Limb (tissue), 2 donors: ENCODE data around the gene NPPC.
"Not testable (repeated sequence)": the region's sequence is repeated elsewhere in the genome, so short reads cannot be mapped to it uniquely, and the experiment has no call there.

Experiments
- DNase-seq, 2 donors: peaks; one replicate each; pipeline ENCODE4 v3.0.0-alpha.2; 2016; ENCODE audit errors: extremely low spot score in 2 of 2

NPPC gene

DNA sequence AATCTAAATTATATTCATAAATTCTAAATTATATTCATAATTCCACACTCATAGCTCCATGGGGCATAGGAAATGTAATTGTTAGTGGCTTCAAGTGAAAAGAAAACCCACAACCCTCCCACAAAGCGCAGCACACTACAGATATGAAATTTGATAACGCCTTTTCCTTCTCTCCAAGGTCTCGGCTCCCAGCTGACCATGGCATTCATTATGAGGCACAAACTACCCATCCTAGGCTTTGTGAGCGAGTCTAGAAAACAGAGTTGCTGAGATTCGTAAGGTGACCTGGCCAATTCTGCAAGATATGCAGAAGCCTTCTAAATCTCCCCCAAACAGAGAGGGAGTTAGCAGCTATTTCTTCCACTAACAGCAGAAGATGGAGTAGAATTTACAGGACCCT lies 5.4 kb downstream of the NPPC start:
- no peak for DNase-seq

DNA sequence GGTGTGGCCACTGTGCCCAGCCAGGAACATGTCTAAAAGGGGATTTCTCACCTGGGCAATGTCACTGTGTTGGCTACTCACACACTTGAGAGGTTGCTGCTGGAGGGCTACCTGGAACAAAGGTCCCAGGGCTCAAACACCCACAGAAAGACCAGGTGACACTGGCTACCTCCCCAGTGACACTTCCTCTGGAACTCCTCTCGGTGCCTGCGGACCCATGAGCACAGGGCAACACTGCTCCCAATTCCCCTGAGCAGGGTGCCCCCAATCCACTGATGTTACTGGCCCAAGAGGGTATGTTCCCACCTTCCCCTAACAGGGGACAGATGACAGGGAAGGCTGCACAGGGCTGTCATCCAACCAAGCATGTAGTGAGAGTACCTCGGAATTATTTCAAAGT lies 5.8 kb downstream of the NPPC start:
- no peak for DNase-seq

DNA sequence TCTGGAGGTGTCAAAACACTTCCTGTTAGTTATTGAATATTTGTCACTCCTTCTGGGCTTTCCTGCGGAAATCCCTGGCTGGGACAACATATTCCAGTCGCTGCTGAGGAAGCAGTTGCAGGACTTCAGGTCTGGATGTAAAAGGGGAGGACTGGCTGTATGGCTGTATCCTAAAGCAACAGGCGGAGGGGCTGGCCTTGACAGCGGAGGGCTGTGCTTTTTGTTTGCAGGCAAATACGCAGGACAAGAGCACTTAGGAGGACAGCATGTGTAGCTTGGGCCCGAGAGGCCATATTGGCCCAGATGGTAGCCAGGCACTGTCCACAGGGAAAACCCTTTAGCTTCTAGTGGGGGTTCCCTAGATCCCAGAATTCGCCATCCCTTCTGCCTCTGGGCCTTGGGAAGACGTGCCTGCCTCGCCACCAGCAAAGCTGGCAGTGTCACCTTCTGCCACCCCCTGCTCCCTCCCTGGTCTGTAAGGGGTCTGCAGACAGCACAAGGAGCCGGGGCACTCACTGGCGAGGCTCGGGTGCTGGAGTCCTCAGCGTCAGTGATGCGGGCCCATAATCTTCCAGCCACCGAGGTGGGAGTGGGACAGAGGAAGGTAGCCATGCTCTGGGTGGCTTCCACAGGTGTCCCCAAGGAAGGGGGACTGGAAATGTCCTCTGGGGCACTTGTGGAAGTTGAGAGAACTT lies 6.7 kb downstream of the NPPC start:
- no peak for DNase-seq

DNA sequence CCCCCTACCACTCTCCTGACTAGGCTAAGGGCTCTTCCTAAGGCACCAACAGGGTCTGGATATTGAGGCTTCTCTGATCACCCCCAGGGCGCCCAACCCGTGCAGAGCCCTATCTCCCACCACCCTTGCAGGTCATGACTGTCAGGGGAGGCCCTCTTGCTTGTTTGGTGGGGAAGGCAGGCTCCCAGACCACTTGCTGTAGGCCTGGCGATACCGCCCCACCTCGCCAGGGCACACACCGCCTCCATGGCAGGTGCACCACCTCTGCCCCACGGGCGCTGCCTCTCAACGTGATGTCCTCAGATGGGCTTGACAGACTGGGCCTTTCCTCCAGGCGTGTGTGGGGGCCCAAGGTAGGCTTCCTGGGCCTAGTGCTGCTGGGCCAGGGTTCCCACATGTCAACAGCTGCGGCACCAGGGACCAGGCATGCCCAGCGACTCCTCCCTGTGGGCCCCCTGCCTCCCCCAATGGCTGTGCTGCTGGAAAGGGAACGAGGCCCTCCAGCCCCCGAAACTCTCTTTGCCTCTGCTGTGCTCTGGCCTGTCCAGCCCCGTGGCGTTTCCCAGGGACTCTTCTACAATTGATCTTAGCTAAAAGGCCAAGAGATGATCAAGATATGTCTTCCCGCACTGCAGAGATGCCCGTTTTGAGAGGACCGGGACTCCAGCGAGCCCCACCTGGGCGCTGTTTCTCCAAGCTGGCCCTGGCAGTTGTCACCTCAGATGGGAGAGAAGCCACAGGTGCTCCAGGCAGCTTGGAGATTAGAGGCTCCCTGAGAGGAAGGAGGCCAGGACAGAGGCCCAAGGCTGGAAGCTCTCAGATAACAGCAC lies 7.5 kb downstream of the NPPC start:
- DNase-seq, result no peak

DNA sequence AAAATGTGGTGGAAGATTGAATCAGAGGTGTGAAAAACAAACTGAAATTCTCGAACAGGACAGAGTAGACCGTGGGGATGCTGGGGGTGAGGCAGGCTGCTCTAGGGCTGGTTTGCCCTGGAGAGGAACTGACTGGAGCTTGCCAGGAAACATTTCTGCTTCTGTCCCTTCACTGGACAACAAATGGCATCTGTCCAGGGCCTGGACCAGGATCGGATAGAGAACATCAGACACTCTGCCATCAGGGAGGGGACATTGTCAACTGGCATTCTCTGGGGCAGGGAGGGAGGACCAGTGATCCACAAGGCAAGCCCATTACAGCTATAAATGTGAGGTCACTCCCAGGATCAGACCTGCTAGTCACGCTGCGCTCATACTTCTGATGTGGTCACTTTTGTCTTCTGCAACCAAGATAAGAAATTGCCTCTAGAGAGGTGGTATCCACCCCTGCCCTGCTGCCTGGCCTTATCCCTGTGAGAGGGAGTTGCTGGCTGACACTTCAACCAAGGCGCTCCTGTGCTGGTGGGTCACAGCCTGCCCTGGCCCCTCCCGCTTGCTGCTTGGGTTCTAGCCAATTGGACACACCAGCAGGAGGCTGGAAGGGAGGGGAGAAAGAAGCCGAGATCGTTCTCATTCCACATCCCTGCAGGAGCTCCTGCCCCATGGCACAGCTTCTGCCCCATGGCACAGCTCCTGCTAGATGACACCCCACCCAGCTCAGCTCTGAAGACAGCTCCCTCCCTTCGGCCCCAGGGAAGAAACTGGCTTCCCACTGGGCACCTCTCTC lies 8.7 kb downstream of the NPPC start:
- DNase-seq, result no peak

DNA sequence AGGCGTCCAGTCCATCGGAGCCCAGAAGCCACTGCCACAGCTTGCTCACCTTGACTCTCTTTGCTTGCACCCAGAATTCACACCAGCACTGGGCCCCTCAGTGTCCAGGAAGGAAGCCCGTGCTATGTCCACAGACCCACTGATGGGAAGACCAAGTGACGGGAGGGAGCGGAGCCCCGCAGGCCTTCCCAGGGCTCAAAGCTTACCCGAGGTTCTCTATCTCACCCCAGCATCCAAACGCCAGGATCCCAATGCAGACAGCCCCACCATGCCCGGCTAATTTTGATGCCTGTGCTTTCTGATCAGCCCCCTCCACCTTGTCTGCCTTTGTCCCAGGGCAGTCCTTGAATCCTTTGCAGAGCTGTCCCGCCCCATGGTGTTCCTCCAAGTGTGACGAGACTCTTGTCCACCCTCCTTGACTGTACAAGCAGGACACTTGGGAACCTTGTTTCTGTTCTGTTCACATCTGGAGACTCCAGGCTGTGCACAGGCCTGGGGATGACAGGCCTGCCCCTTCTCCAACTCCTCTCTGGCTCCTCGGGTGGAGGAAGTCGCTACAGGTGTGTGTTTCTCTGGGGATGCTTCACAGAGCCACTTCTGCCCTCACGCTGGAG lies 12.0 kb downstream of the NPPC start:
- DNase-seq, result no peak

DNA sequence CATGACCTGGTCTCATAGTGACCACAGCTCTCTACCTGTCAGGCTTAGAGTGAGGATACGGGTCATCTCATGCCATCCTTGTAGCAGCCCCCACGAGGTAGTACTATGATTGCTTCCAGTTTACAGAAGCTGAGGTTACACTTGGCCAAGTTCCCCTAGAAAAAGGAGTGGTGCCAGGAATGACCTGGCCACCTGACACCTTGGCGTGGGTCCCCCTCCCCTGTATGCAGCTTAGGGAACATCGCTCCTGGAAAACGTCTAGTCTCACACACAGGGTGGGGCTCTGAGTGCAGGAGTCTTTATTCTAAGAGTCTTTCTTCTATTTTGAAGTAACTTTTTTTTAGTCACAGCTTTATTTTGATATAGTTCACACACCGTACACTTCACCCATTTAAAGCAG lies 14.8 kb downstream of the NPPC start:
- DNase-seq, result no peak

DNA sequence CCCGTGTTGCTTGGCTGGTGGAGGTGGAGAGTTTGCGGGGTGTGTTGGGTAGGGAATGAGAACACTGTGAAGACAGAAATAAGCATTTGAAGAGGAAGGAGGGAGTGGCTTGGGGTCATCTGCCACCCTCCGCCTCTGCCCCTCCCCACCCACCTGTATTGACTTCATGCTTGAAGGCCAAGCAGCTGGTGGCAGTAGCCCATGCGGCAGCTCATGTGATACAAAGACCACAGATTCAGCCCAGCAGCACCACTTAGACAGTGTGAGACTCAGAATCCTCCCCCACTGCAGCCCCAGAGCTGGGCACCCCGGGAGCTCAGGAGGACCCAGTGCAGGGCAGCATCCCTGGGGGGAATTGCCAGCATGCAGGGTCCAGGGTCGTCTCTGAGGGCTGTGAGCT lies 15.4 kb downstream of the NPPC start:
- no peak for DNase-seq

DNA sequence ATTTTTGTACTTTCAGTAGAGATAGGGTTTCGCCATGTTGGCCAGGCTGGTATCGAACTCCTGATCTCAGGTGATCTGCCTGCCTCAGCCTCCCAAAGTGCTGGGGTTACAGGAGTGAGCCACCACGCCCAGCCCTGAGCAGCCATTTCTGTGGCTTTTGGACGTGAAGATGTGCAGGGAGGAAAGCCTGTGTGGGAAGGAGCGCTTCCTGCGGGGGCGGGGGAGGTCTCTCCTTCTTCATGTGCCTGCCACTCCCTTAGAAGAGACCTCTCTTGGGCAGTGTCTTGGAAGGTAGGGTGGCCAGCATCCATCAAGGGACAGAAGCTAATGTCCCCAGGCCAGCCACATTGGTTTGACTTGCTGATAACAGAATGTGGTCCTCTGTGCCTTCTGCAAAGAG lies 16.0 kb downstream of the NPPC start:
- DNase-seq, result not testable (repeated sequence)

DNA sequence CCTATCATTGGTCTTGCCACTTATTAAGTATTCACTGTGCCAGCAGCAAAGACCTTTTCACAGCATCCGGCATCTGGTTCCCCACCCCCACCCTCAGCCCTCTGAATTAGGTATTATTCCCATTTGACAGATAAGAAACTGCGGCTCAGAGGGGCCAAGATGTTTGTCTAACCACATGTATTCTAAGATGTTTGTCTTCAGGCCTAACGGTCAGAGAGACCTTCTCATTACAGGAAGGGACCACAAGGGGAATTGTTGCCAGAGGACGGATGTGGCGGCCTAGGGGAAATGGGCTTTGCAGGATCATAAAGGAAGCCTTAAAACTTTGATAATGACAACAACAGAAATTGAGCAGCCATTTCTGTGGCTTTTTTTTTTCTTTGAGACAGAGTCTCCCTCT lies 16.6 kb downstream of the NPPC start:
- DNase-seq, result no peak

DNA sequence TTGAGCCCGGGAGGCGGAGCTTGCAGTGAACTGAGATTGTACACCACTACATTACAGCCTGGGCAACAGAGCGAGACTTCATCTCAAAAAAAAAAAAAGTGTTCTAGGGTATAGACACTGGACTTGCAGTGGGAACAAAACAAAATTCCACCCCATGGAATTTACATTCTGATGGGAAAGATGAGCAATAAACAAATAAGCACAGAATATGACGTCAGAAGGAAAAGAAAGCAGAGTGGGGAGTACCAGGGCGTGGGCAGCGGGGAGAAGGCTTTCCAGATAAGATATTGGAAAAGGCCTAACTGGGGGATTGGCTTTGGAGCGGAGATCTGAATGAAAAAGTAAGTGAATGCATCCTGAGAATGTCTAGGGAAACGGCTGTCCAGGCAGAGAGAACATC lies 17.6 kb downstream of the NPPC start:
- DNase-seq, result no peak

DNA sequence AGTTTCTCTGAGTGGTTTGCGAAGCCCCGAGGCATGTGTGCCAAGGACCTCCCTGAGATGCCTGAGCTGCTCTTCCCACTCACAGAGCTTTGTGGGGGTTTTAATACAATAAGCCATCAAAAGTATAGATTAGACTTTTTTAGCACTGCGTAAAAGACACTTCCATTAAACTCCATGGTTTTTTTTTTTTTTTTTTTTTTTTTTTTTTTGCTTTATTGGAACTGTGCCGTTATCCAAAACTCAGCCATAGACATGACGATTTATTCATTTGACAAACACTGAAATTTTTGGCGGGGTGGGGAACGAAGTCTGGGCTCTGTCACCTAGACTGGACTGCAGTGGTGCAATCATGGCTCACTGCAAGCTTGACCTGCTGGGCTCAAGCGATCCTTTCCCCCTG lies 18.4 kb downstream of the NPPC start:
- no peak for DNase-seq

DNA sequence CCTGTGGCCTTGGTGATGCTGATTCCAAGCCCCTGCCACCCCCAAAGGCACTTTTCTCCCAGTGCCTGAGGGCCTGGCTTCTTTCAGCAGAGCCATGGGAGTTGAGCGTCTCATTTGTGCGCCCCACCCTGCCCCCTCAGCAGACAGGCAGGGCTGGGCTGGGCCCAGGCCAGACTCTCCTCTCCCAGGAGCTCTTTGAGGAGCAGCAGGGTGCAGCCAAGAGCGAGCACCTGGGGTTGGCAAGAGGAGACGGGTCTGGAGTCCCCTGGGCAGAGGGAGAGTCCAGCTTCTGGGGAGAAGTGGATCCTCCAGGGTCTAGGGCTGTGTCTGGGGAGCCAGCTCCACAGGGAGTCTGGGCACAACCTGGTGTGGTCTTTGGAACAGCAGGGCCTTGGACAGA lies 21.2 kb downstream of the NPPC start:
- DNase-seq, result no peak

DNA sequence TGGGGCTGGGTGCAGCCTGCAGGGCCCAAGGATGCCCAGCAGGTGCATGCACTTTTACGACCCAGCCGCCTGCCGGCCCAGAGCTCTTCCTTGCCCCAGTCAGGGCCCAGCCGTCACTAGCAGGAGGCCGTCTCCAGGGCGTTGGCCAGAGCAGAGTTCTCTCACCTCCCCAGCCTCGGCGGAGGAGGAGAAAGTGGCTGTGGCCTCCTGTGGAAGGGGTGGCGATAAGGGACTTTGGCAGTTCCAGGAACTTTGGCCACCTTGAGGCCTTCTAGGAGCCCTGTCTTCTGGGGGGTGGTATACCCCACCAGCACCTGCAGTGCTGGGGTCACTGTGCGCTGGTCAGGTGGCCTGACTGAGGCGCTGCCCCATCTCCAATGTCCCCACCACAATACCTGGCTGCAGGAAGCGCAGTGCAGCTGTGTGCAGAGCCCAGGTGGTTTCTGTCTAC lies 22.0 kb downstream of the NPPC start:
- DNase-seq, result no peak

DNA sequence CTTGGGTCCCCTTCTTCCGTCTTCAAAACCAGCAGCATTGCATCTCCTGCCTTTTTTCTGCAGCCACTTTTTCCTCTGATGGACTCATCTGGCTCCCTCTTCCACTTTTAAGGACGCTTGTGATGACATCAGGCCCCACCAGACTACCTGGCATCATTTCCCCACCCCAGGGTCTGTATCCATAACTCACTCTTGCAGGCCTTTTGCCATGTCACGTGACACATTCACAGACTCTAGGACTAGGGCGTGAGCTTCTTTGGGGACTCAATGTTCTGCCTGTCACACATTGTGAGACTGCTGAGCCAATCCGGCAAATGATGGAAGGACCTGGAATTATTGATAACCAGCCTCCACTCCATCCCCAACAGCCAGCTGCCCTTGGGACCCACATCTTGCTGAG lies 23.6 kb downstream of the NPPC start:
- DNase-seq, result no peak

DNA sequence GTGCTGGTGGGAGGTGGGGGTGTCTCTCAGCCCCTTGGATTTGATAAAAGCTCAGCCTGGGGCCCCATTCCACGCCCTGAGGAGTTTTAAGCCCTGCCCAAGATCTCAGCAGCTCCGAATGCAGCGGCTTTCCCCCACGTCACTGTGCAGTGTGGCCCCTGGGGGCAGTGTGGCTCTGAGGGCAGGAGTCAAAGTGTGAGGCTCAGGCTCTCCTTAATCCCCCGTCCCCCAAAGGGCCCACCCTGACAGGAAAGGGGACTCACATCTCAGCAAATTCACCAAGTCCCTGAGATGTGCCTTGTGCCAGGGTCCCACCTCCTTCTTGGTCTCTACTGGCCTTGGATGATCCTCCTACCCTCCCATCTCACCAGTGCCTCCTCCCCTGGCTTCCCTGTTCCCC lies 25.2 kb downstream of the NPPC start:
- no peak for DNase-seq

DNA sequence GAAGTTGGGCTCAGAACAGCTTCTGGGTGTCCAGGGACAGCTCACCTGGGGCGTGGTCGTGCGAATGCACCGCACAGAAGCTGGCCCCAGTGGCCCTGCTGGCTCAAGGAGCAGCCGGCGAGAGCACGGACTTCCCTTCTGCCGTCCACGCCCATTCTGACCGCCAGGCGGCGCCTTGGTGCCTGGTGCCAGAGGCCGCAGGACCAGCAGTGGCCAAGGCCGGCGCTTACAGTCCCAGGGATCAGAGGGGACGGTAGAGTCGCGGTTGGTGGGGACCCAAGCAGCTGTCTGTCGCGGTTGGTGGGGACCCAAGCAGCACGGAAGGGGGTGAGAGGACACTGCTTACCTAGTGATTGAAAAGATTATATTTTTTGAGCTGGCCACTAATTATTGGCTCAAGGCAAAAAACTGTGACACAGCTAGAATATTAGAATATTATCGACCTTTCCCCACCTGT lies 25.7 kb downstream of the NPPC start:
- peak in 1 of 2 donors; percentile 68 for DNase-seq

DNA sequence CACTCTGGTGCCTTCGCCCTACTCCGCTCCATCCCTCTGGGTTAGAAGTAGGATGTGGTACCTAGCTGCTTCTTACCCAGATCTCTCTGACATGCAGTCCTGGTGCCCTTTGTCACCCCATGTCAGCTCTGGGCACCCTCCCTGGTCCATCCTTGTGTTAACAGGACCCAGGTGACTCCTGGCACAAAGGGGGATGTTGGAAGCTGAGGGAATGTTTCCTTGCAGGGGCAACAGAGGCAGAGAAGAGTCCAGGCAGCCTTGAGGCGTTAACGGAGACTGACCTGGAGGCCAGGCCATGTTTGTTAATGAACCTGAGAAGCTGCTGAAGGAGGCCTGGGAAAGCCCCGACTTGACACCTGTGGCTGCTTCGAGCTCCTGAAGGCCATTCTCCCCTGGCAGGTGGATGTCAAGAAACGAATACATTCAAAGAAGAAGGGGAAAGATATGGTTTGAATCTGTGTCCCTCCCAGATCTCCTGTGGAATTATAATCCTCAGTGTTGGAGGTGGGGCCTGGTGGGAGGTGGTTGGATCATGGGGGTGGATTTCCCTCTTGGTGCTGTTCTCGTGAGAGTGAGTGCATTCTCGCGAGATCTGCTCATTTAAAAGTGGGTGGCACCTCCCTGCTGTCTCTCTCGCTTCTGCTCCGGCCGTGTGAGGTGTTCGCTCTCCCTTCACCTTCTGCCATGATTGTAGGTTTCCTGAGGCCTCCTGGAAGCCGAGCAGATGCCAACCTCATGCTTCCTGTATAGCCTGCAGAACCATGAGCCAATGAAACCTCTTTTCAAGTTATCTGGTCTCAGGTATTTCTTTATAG lies 31.4 kb downstream of the NPPC start:
- no peak for DNase-seq

DNA sequence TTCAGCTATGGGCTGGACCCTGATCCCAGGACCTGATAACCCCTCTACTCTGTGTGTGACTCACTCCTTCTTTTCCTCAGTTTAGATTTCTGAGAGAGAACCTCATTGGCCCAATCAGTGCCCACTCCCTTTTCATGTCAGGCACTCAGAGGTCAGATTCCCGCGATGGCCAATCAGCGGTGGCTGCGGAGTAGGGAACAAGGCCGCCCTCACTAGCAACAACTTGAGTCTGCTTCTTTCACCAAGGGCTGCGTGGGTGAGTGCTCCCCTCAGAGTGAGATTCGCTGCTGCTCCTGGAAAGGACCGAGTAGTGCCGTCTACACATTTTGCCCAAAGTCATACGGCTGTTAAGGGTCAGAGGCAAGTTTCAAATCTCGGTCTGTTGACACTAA lies 34.7 kb downstream of the NPPC start:
- DNase-seq, result no peak

DNA sequence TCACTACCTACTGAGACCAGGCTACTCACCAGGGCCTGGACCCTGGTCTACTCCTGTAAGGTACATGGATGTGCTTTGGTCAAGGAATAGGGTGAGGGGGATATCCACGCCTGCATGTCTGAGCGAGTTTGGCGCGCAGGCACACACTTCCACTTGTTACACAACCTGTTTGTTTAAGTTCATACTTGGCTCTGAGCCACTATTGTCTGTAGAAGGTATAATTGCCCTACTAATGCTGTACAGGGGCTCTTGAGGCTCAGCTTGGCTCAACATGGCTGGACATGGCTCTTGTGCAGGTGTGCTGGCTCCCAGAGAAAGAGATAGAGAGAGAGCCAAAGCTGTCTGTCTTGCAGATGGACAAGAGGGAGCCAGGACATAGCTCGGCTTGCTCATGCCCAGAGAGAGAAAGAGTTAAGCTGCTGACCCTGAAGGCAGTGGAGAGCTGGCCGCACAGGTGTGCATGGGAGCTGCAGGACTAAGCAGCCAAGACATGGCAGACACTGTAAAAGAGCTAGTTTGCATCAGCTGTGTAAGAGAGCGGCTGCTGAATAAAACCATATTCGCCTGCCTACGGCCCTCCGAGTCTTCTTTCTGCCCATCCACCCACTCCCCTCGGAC lies 35.2 kb downstream of the NPPC start:
- no peak for DNase-seq
